Liver (tissue), 9 donors: Measurements from ENCODE around the gene KRT27. TPM values are rescaled to one million over a fixed set of nuclear protein-coding genes. Genes with fewer than 3 reads are reported as not detected.

Source experiments
- DNase-seq: peaks from one replicate; pipeline ENCODE4 v3.0.0-alpha.2; 2017; ENCODE audit warnings: low spot score
- H3K27ac ChIP-seq, 2 donors: one replicate each; pipeline ENCODE4 v1.7.0; 2013; ENCODE audit warnings: inconsistent platforms in 2 of 2, low read length in 2 of 2, control low read depth in 1 of 2, low read depth in 1 of 2, mild to moderate bottlenecking in 1 of 2
- H3K27me3 ChIP-seq, 4 donors: one replicate each; pipeline versions ENCODE4 v1.6.1 to v1.7.0; 2013; ENCODE audit warnings: low read length in 3 of 4, inconsistent platforms in 1 of 4, mild to moderate bottlenecking in 1 of 4, moderate library complexity in 1 of 4; ENCODE audit not compliant: control insufficient read depth in 4 of 4, insufficient read depth in 4 of 4
- H3K36me3 ChIP-seq, 4 donors: one replicate each; pipeline versions ENCODE4 v1.6.1 to v1.7.0; 2013; ENCODE audit warnings: low read length in 3 of 4, mild to moderate bottlenecking in 3 of 4, low read depth in 1 of 4, moderate library complexity in 1 of 4; ENCODE audit not compliant: control insufficient read depth in 4 of 4, insufficient read depth in 3 of 4
- H3K4me1 ChIP-seq, 4 donors: one replicate each; pipeline versions ENCODE4 v1.6.1 to v1.7.0; 2013; ENCODE audit warnings: low read length in 3 of 4, mild to moderate bottlenecking in 3 of 4, moderate library complexity in 1 of 4; ENCODE audit not compliant: control insufficient read depth in 4 of 4, insufficient read depth in 4 of 4
- H3K4me3 ChIP-seq, 3 donors: one replicate each; pipeline versions ENCODE4 v1.6.1 to v1.7.0; 2013; ENCODE audit warnings: low read length in 3 of 3, control low read depth in 1 of 3, low read depth in 1 of 3, mild to moderate bottlenecking in 1 of 3
- H3K9ac ChIP-seq, 2 donors: one replicate each; pipeline ENCODE4 v1.7.0; 2013; ENCODE audit warnings: low read length in 2 of 2, mild to moderate bottlenecking in 2 of 2, moderate library complexity in 2 of 2, control low read depth in 1 of 2, low read depth in 1 of 2
- H3K9me3 ChIP-seq, 4 donors: one replicate each; pipeline versions ENCODE4 v1.6.1 to v1.7.0; 2013; ENCODE audit warnings: low read length in 3 of 4; ENCODE audit not compliant: control insufficient read depth in 4 of 4
- CTCF ChIP-seq: fragments of 150-350 bp; IDR thresholded peaks from 2 replicates; pipeline ENCODE4 v1.5.1; 2017; ENCODE audit warnings: improper control_type of control experiment, low read depth, low read length; ENCODE audit not compliant: missing input control
- EGR1 ChIP-seq, 2 donors: IDR thresholded peaks; 2 replicates each; pipeline ENCODE4 v1.6.1; 2016 to 2018; ENCODE audit warnings: antibody characterized with exemption in 2 of 2, low read depth in 2 of 2
- FOXA1 ChIP-seq: IDR thresholded peaks from 2 replicates; pipeline ENCODE4 v1.6.1; 2016; ENCODE audit warnings: antibody characterized with exemption
- FOXA2 ChIP-seq: IDR thresholded peaks from 2 replicates; pipeline ENCODE4 v1.6.1; 2016; ENCODE audit warnings: antibody characterized with exemption
- GABPA ChIP-seq, 2 donors: IDR thresholded peaks in 1 of 2; conservative IDR thresholded peaks in 1 of 2; 2 replicates each; pipeline ENCODE4 v1.6.1; 2016; ENCODE audit warnings: antibody characterized with exemption in 2 of 2, mild to moderate bottlenecking in 1 of 2, moderate library complexity in 1 of 2
- HNF4A ChIP-seq, 2 donors: conservative IDR thresholded peaks; 2 replicates each; pipeline ENCODE4 v1.6.1; 2016; ENCODE audit warnings: antibody characterized with exemption in 2 of 2, mild to moderate bottlenecking in 2 of 2
- HNF4G ChIP-seq: IDR thresholded peaks from 2 replicates; pipeline ENCODE4 v1.6.1; 2016; ENCODE audit warnings: antibody characterized with exemption
- JUND ChIP-seq, 2 donors: IDR thresholded peaks; 2 replicates each; pipeline ENCODE4 v1.6.1; 2016; ENCODE audit warnings: antibody characterized with exemption in 2 of 2
- MAX ChIP-seq: IDR thresholded peaks from 2 replicates; pipeline ENCODE4 v1.6.1; 2016; ENCODE audit warnings: antibody characterized with exemption
- NR2F2 ChIP-seq: IDR thresholded peaks from 2 replicates; pipeline ENCODE4 v1.6.1; 2016; ENCODE audit warnings: antibody characterized with exemption
- RAD21 ChIP-seq, 2 donors: IDR thresholded peaks; 2 replicates each; pipeline ENCODE4 v1.6.1; 2016; ENCODE audit warnings: antibody characterized with exemption in 2 of 2, mild to moderate bottlenecking in 2 of 2
- RXRA ChIP-seq, 2 donors: IDR thresholded peaks; 2 replicates each; pipeline ENCODE4 v1.6.1; 2017 to 2018; ENCODE audit warnings: antibody characterized with exemption in 2 of 2, mild to moderate bottlenecking in 1 of 2
- SP1 ChIP-seq: IDR thresholded peaks from 2 replicates; pipeline ENCODE4 v1.6.1; 2018; ENCODE audit warnings: antibody characterized with exemption, mild to moderate bottlenecking
- TAF1 ChIP-seq: conservative IDR thresholded peaks from 2 replicates; pipeline ENCODE4 v1.6.1; 2016; ENCODE audit warnings: antibody characterized with exemption, mild to moderate bottlenecking
- YY1 ChIP-seq: IDR thresholded peaks from 2 replicates; pipeline ENCODE4 v1.6.1; 2016; ENCODE audit warnings: antibody characterized with exemption, mild to moderate bottlenecking
- WGBS: extraction: QIAGEN DNeasy Blood & Tissue Kit; methylation state at CpG from one replicate; pipeline ENCODE4 v1.1.7; 2013; 5-methylcytosine and 5-hydroxymethylcytosine counted together
- polyA plus RNA-seq, 2 donors: library from polyadenylated mRNA; stranded (reverse) in 1 of 2; unstranded in 1 of 2; fragments of 200-250 nt in 1 of 2; fragments of >200 nt in 1 of 2; fragmentation: Nextera tagmentation in 1 of 2; extraction: Ambion mirVana in 1 of 2; gene quantifications; one replicate each; pipeline versions ENCODE4 v1.2.1 to v1.2.3, GENCODE V29; 2013 to 2015
- total RNA-seq, 2 donors: library from RNA; depleted of rRNA; stranded (reverse); fragments of >200 nt; gene quantifications; one replicate each; pipeline ENCODE4 v1.2.3, GENCODE V29; 2014
- TF ChIP-seq, protein P1 (sequence below): IDR thresholded peaks from 2 replicates; pipeline ENCODE4 v1.6.1; 2016; ENCODE audit warnings: antibody characterized with exemption
- TF ChIP-seq, protein P2 (sequence below): IDR thresholded peaks from 2 replicates; pipeline ENCODE4 v1.6.1; 2016; ENCODE audit warnings: antibody characterized with exemption
- TF ChIP-seq, protein P3 (sequence below): IDR thresholded peaks from 2 replicates; pipeline ENCODE4 v1.6.1; 2016; ENCODE audit warnings: antibody characterized with exemption, mild to moderate bottlenecking
- donor health status: healthy.
- donor health status: healthy.
- donor health status: healthy.
- donor health status: healthy.
- donor health status: healthy.

The KRT27 gene
- total and polyA plus RNA-seq, 4 donors: not detected

DNA sequence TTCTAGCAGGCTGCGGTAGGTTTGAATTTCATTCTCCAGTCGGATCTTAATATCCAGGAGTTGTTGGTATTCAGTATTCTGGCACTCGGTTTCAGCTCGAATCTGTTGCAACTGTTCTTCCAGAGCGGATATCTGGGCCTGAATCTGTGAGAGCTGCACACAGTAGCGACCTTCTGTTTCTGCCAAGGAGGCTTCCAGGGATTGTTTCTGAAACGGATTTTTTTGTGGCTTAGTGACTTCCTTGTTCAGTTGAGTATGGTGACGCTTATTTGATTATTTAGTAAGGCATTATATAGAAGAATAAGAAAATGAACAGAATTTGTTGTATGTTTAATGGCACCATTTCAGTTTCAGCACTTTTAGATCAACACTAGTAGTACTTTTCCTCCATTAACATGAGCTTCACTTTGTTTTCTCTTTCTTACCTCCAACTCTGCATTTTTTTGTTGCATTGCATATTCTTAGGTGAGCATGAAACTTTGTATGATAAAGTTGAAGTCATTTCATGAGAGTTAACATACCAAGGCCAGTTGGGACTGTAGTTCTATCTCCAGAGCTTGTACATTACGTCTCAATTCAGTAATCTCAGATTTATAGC is 37.3 kb upstream of the KRT27 start (continued):
- TF ChIP-seq MAX: no peak
- TF ChIP-seq NR2F2: no peak
- TF ChIP-seq, protein P1, sequence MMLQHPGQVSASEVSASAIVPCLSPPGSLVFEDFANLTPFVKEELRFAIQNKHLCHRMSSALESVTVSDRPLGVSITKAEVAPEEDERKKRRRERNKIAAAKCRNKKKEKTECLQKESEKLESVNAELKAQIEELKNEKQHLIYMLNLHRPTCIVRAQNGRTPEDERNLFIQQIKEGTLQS: no peak

- Histone ChIP-seq H3K9ac (peak overlapping the region; percentile 63 to 87), H3K27me3 (no peaks in the 10 kb centered on the region), H3K27ac (peak overlapping the region; percentile 90 to 93), H3K4me1 (peaks cover 0 to 11% (median 8%) of the 10 kb centered on the region in 4 donors), H3K36me3 (peaks cover 0 to 3% (median 1%) of the 10 kb centered on the region in 4 donors), H3K9me3 (no peaks in the 10 kb centered on the region), H3K4me3 (peak overlapping the region; percentile 93 to 97 (median 96))
- TF ChIP-seq GABPA (IDR thresholded peaks at IDR 0.05 in 1 of 2, conservative IDR thresholded peaks at IDR 0.05 in 1 of 2): peak; percentile 49 to 87
- TF ChIP-seq, protein P2, sequence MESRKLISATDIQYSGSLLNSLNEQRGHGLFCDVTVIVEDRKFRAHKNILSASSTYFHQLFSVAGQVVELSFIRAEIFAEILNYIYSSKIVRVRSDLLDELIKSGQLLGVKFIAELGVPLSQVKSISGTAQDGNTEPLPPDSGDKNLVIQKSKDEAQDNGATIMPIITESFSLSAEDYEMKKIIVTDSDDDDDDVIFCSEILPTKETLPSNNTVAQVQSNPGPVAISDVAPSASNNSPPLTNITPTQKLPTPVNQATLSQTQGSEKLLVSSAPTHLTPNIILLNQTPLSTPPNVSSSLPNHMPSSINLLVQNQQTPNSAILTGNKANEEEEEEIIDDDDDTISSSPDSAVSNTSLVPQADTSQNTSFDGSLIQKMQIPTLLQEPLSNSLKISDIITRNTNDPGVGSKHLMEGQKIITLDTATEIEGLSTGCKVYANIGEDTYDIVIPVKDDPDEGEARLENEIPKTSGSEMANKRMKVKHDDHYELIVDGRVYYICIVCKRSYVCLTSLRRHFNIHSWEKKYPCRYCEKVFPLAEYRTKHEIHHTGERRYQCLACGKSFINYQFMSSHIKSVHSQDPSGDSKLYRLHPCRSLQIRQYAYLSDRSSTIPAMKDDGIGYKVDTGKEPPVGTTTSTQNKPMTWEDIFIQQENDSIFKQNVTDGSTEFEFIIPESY: no peak
- TF ChIP-seq JUND (IDR thresholded peaks at IDR 0.05): peak in 1 of 2 donors; percentile 16
- TF ChIP-seq, protein P1: no peak
- TF ChIP-seq HNF4G: no peak
- TF ChIP-seq NR2F2: no peak
- TF ChIP-seq YY1: no peak
- TF ChIP-seq, protein P3, sequence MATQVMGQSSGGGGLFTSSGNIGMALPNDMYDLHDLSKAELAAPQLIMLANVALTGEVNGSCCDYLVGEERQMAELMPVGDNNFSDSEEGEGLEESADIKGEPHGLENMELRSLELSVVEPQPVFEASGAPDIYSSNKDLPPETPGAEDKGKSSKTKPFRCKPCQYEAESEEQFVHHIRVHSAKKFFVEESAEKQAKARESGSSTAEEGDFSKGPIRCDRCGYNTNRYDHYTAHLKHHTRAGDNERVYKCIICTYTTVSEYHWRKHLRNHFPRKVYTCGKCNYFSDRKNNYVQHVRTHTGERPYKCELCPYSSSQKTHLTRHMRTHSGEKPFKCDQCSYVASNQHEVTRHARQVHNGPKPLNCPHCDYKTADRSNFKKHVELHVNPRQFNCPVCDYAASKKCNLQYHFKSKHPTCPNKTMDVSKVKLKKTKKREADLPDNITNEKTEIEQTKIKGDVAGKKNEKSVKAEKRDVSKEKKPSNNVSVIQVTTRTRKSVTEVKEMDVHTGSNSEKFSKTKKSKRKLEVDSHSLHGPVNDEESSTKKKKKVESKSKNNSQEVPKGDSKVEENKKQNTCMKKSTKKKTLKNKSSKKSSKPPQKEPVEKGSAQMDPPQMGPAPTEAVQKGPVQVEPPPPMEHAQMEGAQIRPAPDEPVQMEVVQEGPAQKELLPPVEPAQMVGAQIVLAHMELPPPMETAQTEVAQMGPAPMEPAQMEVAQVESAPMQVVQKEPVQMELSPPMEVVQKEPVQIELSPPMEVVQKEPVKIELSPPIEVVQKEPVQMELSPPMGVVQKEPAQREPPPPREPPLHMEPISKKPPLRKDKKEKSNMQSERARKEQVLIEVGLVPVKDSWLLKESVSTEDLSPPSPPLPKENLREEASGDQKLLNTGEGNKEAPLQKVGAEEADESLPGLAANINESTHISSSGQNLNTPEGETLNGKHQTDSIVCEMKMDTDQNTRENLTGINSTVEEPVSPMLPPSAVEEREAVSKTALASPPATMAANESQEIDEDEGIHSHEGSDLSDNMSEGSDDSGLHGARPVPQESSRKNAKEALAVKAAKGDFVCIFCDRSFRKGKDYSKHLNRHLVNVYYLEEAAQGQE: no peak
- TF ChIP-seq RXRA (IDR thresholded peaks at IDR 0.05): no peak
- TF ChIP-seq TAF1: no peak
- TF ChIP-seq MAX: peak; percentile 13
- no peak for TF ChIP-seq SP1
- TF ChIP-seq FOXA1: no peak
- no peak for TF ChIP-seq HNF4A (conservative IDR thresholded peaks at IDR 0.05)
- TF ChIP-seq CTCF: no peak
- no peak for TF ChIP-seq RAD21 (IDR thresholded peaks at IDR 0.05)
- peak in 1 of 2 donors; percentile 48 for TF ChIP-seq EGR1 (IDR thresholded peaks at IDR 0.05; ENCODE audit: low read depth in 2 of 2)
- TF ChIP-seq FOXA2: no peak
- 1% methylated on average over 73 of the region's 73 CpGs for WGBS
- DNase-seq: peak; percentile 85
Measured at GRCh38 chr17:40818733-40819527, 36.6 kb upstream of the KRT27 start.
